H7 (cell line): ENCODE data around the gene SCN5A. TPM values are rescaled to one million over a fixed set of nuclear protein-coding genes. Genes with fewer than 3 reads are reported as not detected.

Experiments
- DNase-seq: peaks from one replicate; pipeline ENCODE4 v3.0.0; 2012
- H3K27me3 ChIP-seq: 2 replicates; pipeline ENCODE4 v1.6.0; 2011; ENCODE audit warnings: mild to moderate bottlenecking, low read length; ENCODE audit not compliant: control insufficient read depth, insufficient read depth
- H3K36me3 ChIP-seq: replicated peaks from 2 replicates; pipeline ENCODE4 v1.5.1; 2011; ENCODE audit warnings: low read length; ENCODE audit not compliant: control insufficient read depth, insufficient read depth
- H3K4me3 ChIP-seq: 2 replicates; pipeline ENCODE4 v1.5.1; 2011; ENCODE audit warnings: low read depth, mild to moderate bottlenecking, control low read depth, low read length, moderate library complexity; ENCODE audit not compliant: insufficient read depth
- total RNA-seq: library from RNA; depleted of rRNA; stranded (reverse); fragments of >200 nt; shearing (Covaris generic); gene quantifications from 2 replicates; pipeline ENCODE4 v1.2.3, GENCODE V29; 2014

SCN5A gene
- total RNA-seq, 1 experiment from 2014 or later = 2.9 TPM

- H3K4me3 ChIP-seq = no peak overlapping the region
- no peaks in the 10 kb centered on the region for H3K36me3 ChIP-seq
- H3K27me3 ChIP-seq = no peaks in the 10 kb centered on the region
- DNase-seq = no peak
These were observed 116.1 kb downstream of the SCN5A start for GRCh38 chr3:38533285-38533976.

DNA sequence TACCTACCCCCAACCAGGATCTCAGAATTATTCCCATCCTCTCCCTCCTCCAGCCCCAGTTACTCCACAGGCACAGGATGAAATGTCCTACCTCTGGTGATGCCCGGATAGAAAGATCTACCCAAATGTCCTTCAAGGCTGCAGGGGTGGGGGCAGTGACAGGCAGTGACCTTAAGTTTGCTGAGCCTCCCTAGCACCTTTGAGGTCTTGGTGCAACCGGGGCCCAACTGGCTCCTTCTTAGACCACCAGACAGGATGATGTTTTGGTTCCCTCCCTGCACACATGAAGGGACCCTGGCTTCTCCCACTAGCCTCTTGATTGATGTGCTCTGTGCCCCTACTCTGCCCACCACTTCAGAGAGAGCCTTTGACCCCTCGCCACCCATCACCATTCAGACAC is 117.0 kb downstream of the SCN5A start:
- DNase-seq = no peak
- Histone ChIP-seq H3K27me3 (no peaks in the 10 kb centered on the region), H3K36me3 (no peaks in the 10 kb centered on the region), H3K4me3 (no peak overlapping the region)

GRCh38 chr3:38528457-38528856 is 121.0 kb downstream of the SCN5A start:
- DNase-seq = peak; percentile 58
- H3K36me3 ChIP-seq = peaks cover 5% of the 10 kb centered on the region
- no peaks in the 10 kb centered on the region for H3K27me3 ChIP-seq
- H3K4me3 ChIP-seq = no peak overlapping the region

DNA sequence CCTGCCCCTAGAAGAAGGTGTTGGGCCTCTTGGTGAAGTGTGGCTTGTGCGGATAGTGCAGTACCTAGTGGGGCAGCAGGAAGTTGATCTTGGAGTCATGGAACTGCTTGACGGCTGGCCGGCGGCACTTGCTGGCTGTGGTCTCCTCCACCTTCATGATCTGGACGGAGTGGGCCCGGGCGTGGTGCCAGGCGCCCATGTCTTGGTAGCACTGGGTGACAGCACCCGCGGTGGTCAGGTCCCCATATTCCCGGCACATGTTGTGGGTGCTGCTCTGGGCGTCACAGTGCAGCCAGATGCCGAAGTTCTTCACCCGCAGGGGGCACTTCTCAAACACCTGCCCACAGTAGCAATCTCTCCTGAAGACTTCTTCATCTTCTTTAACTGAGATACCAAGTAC is 122.7 kb downstream of the SCN5A start:
- DNase-seq = no peak

DNA sequence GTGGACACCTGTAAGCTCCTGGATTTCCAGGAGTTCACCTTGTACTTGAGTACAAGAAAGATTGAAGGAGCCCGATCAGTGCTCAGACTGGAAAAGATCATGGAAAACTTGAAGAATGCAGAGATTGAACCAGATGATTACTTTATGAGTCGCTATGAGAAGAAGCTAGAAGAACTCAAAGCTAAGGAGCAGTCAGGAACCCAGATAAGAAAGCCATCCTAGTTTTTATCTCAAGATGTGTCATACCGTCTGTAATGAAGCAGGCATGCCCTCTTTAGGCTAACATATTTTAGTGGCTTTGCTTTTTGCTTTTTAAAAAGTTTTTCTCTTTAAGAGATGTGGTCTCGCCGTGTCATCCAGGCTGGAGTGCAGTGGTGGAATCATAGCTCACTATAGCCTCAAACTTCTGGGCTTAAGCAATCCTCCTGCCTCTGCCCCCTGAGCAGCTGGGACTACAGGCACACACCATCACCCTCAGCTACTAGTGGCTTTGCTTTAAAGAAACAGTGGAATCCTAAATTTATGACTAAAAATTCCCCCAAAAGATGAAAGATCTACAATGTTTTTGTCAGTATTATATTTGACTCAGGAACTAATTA is 125.2 kb downstream of the SCN5A start:
- Histone ChIP-seq H3K4me3 (no peak overlapping the region), H3K36me3 (peaks cover 7% of the 10 kb centered on the region), H3K27me3 (no peaks in the 10 kb centered on the region)
- DNase-seq = no peak

More for the DNA sequence above, 122.7 kb downstream of the SCN5A start:
- H3K36me3 ChIP-seq = peaks cover 7% of the 10 kb centered on the region
- H3K27me3 ChIP-seq = no peaks in the 10 kb centered on the region
- no peak overlapping the region for H3K4me3 ChIP-seq

GRCh38 chr3:38522002-38522401 is 127.5 kb downstream of the SCN5A start:
- Histone ChIP-seq H3K27me3 (no peaks in the 10 kb centered on the region), H3K36me3 (peaks cover 7% of the 10 kb centered on the region), H3K4me3 (no peak overlapping the region)
- no peak for DNase-seq

- DNase-seq = peak; percentile 77
- Histone ChIP-seq H3K4me3 (no peak overlapping the region), H3K27me3 (no peaks in the 10 kb centered on the region), H3K36me3 (peaks cover 7% of the 10 kb centered on the region)
These were observed 128.0 kb downstream of the SCN5A start for GRCh38 chr3:38521391-38521987.

GRCh38 chr3:38519651-38520050 is 129.8 kb downstream of the SCN5A start:
- H3K36me3 ChIP-seq = peaks cover 7% of the 10 kb centered on the region
- DNase-seq = peak; percentile 57
- H3K4me3 ChIP-seq = no peak overlapping the region
- no peaks in the 10 kb centered on the region for H3K27me3 ChIP-seq

DNA sequence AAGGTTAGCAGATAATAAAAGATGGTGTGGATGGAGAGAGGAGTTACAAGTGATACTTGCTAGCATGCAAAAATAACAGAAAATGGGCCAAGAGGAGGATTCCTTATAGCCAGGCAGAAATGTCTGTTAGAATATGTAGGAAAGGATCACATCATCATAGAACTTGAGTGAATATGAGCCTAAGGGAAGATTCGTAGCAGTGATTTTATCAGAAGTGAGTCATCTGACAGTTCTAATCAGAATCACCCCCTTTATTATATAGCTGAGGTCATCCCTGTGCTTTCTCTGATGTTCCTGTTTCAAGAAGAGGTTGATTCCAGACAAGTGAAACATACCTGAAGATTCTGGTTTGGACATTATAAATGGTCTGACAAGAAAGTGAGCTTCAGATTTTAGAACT is 130.5 kb downstream of the SCN5A start:
- Histone ChIP-seq H3K4me3 (no peak overlapping the region), H3K27me3 (no peaks in the 10 kb centered on the region), H3K36me3 (peaks cover 3% of the 10 kb centered on the region)
- no peak for DNase-seq

GRCh38 chr3:38516669-38517068 is 132.8 kb downstream of the SCN5A start:
- H3K27me3 ChIP-seq = no peaks in the 10 kb centered on the region
- H3K36me3 ChIP-seq = 0 out of 2 replicates have a peak, but pooled peaks cover 2% of the 10 kb centered on the region
- no peak for DNase-seq
- no peak overlapping the region for H3K4me3 ChIP-seq

- H3K36me3 ChIP-seq = 0 out of 2 replicates have a peak, but pooled peaks cover 2% of the 10 kb centered on the region
- H3K4me3 ChIP-seq = no peak overlapping the region
- no peaks in the 10 kb centered on the region for H3K27me3 ChIP-seq
- DNase-seq = no peak
These were observed 134.1 kb downstream of the SCN5A start for GRCh38 chr3:38515367-38515766.

DNA sequence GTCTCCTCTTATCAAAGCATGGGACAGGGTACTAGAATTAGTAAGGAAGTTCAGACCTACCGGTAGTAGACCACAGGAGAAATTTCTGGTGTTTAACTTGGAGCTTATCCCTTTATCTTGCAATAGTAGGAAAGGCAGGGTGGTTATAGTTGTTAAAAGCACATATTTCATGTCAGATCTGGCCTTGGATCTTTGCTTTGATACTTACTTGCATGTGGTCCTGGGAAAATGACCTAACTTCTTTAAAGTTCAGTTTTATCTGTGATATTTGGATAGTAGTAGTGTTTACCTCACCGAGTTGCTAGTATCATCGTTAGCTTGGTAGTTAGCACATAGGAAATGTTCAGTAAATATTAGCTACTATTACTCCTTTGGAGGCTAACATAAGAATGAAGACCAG is 137.9 kb downstream of the SCN5A start:
- Histone ChIP-seq H3K27me3 (no peaks in the 10 kb centered on the region), H3K4me3 (no peak overlapping the region), H3K36me3 (peaks cover 2% of the 10 kb centered on the region; the same call in 1 of the 2 replicates)
- DNase-seq = no peak

GRCh38 chr3:38510631-38511030 is 138.9 kb downstream of the SCN5A start:
- no peak for DNase-seq
- H3K4me3 ChIP-seq = no peak overlapping the region
- peaks cover 2% of the 10 kb centered on the region; the same call in 1 of the 2 replicates for H3K36me3 ChIP-seq
- H3K27me3 ChIP-seq = no peaks in the 10 kb centered on the region

DNA sequence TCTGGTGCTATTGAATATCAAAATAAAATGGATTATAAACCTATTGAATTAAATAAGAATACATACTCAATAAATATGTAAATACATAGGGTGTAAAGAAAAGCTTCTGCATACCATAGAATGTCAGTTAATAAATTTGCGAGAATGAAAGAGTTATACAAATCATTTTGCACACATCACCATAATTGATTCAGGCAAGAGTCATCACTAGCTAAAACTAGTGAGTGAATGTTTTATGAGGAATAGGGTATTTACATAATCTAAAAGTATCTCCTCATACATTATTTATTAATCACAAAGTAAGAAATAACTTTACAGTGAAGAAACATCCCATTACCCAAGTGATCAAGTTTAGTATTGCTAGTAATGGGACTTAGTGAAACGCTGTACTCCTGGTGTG is 139.8 kb downstream of the SCN5A start:
- no peaks in the 10 kb centered on the region; the same call in 1 of the 2 replicates for H3K36me3 ChIP-seq
- DNase-seq = no peak

GRCh38 chr3:38507120-38507519 is 142.4 kb downstream of the SCN5A start:
- H3K27me3 ChIP-seq = no peaks in the 10 kb centered on the region
- H3K36me3 ChIP-seq = no peaks in the 10 kb centered on the region; the same call in 1 of the 2 replicates
- no peak overlapping the region for H3K4me3 ChIP-seq
- no peak for DNase-seq

More for the DNA sequence above, 139.8 kb downstream of the SCN5A start:
- H3K27me3 ChIP-seq = no peaks in the 10 kb centered on the region
- H3K4me3 ChIP-seq = no peak overlapping the region
